Nephron (organoid): ENCODE data around the gene ZNF334.

Experiments
- H3K27ac Mint-ChIP-seq, 3 experiments: 2 replicates each; pipeline ENCODE4 v1.8.0; 2020; ENCODE audit warnings: mixed read lengths in 3 of 3, mild to moderate bottlenecking in 2 of 3, moderate library complexity in 1 of 3
- H3K27me3 Mint-ChIP-seq: 2 replicates; pipeline ENCODE4 v1.8.0; 2021; ENCODE audit warnings: low read depth, mild to moderate bottlenecking, moderate library complexity, mixed read lengths
- H3K36me3 Mint-ChIP-seq: 2 replicates; pipeline ENCODE4 v1.8.0; 2020; ENCODE audit warnings: low read depth, mixed read lengths
- H3K4me1 Mint-ChIP-seq: 2 replicates; pipeline ENCODE4 v1.8.0; 2020; ENCODE audit warnings: mixed read lengths
- H3K4me3 Mint-ChIP-seq, 3 experiments: 2 replicates each; pipeline ENCODE4 v1.8.0; 2020; ENCODE audit warnings: mild to moderate bottlenecking in 3 of 3, mixed read lengths in 3 of 3, moderate library complexity in 2 of 3
- H3K9me3 Mint-ChIP-seq: 2 replicates; pipeline ENCODE4 v1.8.0; 2020; ENCODE audit warnings: mixed read lengths
- TF ChIP-seq, protein P1 (sequence below), 3 experiments: fragments of 200-600 bp; sonication (generic); IDR thresholded peaks; one replicate each; pipeline ENCODE4 v1.5.0; 2021; ENCODE audit warnings: antibody characterized with exemption in 3 of 3; ENCODE audit not compliant: unreplicated experiment in 3 of 3

ZNF334 gene

DNA sequence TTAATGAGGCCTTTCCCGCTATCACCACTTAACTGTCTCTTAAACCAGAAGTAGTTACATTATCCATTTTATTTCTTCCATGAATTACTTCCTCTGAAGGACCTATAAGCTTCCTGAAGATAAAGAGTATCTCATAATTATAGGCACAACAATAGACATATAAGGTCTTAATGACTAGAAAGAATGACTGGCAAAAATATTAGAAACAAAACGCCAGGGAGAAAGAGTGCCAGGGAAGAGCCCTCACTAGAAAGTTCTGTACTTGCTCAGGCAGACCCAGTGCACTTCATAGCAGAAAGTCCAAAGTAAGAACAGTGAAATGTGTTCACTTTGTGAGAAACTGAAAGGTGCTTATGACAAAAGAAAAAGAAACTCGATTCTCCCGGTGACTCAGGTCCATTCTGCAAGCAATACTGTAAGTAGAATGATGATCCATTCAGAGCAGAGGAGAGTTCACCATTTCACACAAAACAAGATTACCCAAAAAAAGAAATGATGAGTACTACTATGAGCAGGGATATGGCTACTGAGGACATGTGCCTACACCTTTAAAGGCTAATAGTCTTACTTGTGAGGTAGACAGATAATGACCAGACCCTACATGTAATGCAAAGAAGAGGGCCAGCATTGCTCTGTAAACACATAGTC, 5.5 kb downstream of the ZNF334 start:
- Mint-ChIP-seq H3K27ac (no peak overlapping the region), H3K4me3 (no peak overlapping the region), H3K4me1 (no peaks in the 10 kb centered on the region), H3K36me3 (peaks cover 88% of the 10 kb centered on the region), H3K9me3 (peaks cover 46% of the 10 kb centered on the region), H3K27me3 (peaks cover 3% of the 10 kb centered on the region)
- TF ChIP-seq, protein P1, sequence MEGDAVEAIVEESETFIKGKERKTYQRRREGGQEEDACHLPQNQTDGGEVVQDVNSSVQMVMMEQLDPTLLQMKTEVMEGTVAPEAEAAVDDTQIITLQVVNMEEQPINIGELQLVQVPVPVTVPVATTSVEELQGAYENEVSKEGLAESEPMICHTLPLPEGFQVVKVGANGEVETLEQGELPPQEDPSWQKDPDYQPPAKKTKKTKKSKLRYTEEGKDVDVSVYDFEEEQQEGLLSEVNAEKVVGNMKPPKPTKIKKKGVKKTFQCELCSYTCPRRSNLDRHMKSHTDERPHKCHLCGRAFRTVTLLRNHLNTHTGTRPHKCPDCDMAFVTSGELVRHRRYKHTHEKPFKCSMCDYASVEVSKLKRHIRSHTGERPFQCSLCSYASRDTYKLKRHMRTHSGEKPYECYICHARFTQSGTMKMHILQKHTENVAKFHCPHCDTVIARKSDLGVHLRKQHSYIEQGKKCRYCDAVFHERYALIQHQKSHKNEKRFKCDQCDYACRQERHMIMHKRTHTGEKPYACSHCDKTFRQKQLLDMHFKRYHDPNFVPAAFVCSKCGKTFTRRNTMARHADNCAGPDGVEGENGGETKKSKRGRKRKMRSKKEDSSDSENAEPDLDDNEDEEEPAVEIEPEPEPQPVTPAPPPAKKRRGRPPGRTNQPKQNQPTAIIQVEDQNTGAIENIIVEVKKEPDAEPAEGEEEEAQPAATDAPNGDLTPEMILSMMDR (IDR thresholded peaks at IDR 0.05; ENCODE audit: unreplicated experiment in 3 of 3) = no peak

DNA sequence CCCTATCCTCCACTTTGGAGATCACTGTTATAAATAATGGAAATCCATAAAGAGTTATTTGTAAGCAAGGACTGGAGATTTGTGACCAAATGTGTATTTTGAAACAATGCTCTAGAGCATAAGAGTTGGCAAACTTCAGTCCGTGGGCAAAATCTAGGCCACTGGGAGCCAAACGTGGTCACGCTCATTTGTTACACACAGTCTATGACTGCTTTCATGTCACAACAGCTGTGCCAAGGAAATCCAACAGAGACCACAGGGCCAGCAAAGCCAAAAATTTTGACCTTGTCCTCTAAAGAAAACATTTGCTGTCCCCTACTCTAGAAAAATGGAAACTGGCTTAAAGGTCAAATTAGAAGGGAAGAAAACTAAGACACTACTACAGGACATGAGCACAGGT, 7.9 kb downstream of the ZNF334 start:
- H3K27ac Mint-ChIP-seq = no peak overlapping the region
- TF ChIP-seq, protein P1 (IDR thresholded peaks at IDR 0.05; ENCODE audit: unreplicated experiment in 3 of 3) = no peak
- peaks cover 91% of the 10 kb centered on the region for H3K36me3 Mint-ChIP-seq
- peaks cover 65% of the 10 kb centered on the region for H3K9me3 Mint-ChIP-seq
- no peak overlapping the region for H3K4me3 Mint-ChIP-seq
- no peaks in the 10 kb centered on the region for H3K4me1 Mint-ChIP-seq
- peaks cover 3% of the 10 kb centered on the region for H3K27me3 Mint-ChIP-seq

DNA sequence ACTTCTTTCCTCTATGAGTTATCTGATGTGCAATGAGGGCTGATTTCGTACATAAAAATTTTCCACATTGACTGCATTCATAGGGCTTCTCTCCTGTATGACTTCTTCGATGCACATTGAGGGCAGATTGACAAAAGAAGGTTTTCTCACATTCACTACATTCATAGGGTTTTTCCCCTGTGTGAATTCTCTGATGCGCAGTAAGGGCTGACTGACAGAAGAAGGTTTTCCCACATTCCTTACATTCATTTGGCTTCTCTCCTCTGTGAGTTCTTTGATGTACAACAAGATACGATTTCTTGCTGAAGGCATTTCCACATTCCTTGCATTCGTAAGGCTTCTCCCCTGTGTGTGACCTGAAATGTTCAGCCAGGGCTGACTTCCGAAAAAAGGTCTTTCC, 11.4 kb downstream of the ZNF334 start:
- Mint-ChIP-seq H3K27me3 (peaks cover 3% of the 10 kb centered on the region), H3K36me3 (peaks cover 94% of the 10 kb centered on the region), H3K4me3 (no peak overlapping the region), H3K4me1 (no peaks in the 10 kb centered on the region), H3K9me3 (peaks cover 82% of the 10 kb centered on the region), H3K27ac (no peak overlapping the region)
- TF ChIP-seq, protein P1 (IDR thresholded peaks at IDR 0.05; ENCODE audit: unreplicated experiment in 3 of 3) = no peak

DNA sequence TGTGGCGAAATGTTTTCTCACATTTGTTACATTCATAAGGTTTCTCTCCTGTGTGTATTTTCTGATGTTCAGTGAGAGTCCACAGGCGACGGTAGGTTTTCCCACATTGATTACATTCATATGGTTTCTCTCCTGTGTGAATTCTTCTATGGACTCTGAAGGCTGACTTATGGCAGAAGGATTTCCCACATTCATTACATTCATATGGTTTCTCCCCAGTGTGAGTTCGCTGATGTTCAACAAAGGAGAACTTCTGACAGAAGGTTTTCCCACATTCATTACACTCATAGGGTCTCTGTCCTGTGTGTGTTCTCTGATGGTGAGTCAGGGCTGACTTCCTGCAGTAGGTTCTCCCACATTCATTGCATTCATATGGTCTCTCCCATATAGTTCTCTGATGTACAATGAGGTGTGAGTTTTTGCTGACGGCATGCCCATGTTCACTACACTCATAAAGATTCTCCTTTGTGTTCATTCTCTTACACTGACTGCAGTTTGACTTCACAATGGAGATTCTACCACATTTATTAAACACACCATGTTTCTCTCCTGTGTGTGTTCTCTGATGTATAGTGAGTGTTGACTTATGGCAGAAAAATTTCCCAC, 11.9 kb downstream of the ZNF334 start:
- H3K27ac Mint-ChIP-seq = no peak overlapping the region
- TF ChIP-seq, protein P1 (IDR thresholded peaks at IDR 0.05; ENCODE audit: unreplicated experiment in 3 of 3) = no peak
- no peaks in the 10 kb centered on the region for H3K4me1 Mint-ChIP-seq
- H3K9me3 Mint-ChIP-seq = peaks cover 86% of the 10 kb centered on the region
- H3K27me3 Mint-ChIP-seq = peaks cover 2% of the 10 kb centered on the region
- no peak overlapping the region for H3K4me3 Mint-ChIP-seq
- peaks cover 95% of the 10 kb centered on the region for H3K36me3 Mint-ChIP-seq

DNA sequence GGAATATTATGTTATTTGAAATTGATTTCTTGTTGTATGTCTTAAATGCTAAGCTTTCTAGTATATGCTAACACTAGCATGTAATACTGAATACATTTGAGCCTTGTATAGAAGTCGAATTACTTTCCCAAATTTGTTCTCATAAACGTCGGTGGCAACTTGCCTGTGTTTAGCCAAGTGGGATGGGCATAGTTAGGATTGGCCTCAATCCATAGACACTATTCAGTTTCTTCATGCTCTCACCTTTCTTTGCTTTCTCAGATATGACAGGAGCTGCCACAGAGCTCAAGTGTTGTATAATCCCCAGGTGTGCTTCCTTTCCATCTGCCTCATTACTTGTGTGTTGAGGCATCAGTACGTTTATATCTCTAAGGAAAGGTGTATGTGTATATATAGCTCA, 19.3 kb downstream of the ZNF334 start:
- TF ChIP-seq, protein P1 (IDR thresholded peaks at IDR 0.05; ENCODE audit: unreplicated experiment in 3 of 3) = no peak
- Mint-ChIP-seq H3K4me3 (no peak overlapping the region), H3K9me3 (peaks cover 28% of the 10 kb centered on the region), H3K27ac (no peak overlapping the region), H3K27me3 (no peaks in the 10 kb centered on the region), H3K4me1 (no peaks in the 10 kb centered on the region), H3K36me3 (peaks cover 57% of the 10 kb centered on the region)

DNA sequence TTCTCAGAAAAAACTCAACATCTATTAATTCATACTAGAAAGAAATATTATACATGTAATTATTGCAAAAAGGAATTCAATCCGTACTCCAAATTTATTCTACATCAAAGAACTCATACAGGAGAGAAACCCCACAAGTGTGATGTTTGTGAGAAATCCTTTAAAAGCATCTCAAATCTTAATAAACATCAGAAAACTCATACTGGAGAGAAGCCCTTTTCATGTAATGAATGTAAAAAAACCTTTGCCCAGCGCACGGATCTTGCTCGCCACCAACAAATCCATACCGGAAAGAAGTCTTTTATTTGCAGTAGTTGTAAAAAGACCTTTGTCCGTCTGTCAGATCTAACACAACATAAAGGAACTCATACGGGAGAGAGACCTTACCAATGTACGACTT, 22.0 kb downstream of the ZNF334 start:
- Mint-ChIP-seq H3K27me3 (no peaks in the 10 kb centered on the region), H3K27ac (no peak overlapping the region), H3K9me3 (peaks cover 4% of the 10 kb centered on the region), H3K4me3 (no peak overlapping the region), H3K4me1 (no peaks in the 10 kb centered on the region), H3K36me3 (peaks cover 32% of the 10 kb centered on the region)
- TF ChIP-seq, protein P1 (IDR thresholded peaks at IDR 0.05; ENCODE audit: unreplicated experiment in 3 of 3) = no peak
